Activated gamma-delta T cell treated with Interleukin-2 at 50 U/mL for 16 hours (primary cell): ENCODE results near the gene TLR5.

ENCODE experiments used
- DNase-seq: peaks from one replicate; pipeline ENCODE4 v3.0.0-alpha.2; 2020

TLR5 gene

DNA sequence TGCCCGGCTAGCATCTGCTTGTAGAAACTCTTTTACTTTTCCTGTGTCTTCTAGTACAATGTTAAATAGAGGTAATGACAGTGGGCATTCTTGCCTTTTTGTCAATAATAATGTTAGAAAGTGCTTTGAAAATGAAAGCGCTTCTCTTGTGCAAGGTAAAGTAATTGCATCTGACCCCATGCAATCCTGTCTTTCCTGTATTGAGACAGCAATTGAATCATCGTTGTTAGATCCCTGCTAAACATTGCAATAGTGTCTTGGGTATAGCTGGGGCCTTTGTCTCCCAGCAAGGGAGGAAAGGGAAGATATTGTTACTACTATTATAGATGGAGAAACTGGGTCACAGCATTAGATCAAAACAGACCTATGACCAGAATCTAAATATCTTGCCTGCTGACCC, 80.9 kb downstream of the TLR5 start:
- DNase-seq, result no peak

DNA sequence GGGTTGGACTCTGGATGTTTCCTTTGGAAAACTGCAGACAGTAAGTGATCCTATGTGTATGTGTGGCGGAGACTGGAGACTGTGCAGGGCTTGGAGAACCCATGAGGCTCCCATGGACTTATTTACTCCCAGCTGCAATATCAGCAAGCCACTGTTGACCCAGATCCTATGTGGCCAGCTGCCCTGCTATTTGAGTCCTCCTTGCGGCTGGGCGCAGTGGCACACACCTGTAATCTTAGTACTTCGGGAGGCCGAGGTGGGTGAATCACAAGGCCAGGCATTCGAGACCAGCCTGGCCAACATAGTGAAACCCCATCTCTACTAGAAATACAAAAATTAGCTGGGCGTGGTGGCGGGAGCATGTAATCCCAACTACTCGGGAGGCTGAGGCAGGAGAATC, 83.5 kb downstream of the TLR5 start:
- no peak for DNase-seq
